Loucy (cell line): Measurements from ENCODE around the gene SYNE2.
"Not testable (repeated sequence)": the region's sequence is repeated elsewhere in the genome, so short reads cannot be mapped to it uniquely, and the experiment has no call there.

Source experiments
- H2AFZ ChIP-seq: fragments of 200-600 bp; sonication (generic); 2 replicates; pipeline ENCODE4 v1.6.0; 2016; ENCODE audit warnings: antibody characterized with exemption, mild to moderate bottlenecking, low read length, moderate library complexity
- H3F3A ChIP-seq: fragments of 200-600 bp; 2 replicates; pipeline ENCODE4 v1.6.0; 2016; ENCODE audit warnings: antibody characterized with exemption, low read depth, mild to moderate bottlenecking
- H3K27me3 ChIP-seq: fragments of 200-600 bp; sonication (generic); 2 replicates; pipeline ENCODE4 v1.6.1; 2014; ENCODE audit warnings: low read length, mild to moderate bottlenecking; ENCODE audit not compliant: insufficient read depth, poor library complexity, severe bottlenecking
- H3K36me3 ChIP-seq: fragments of 200-600 bp; sonication (generic); 2 replicates; pipeline ENCODE4 v1.6.1; 2016; ENCODE audit warnings: low read length; ENCODE audit not compliant: insufficient read depth
- H3K4me1 ChIP-seq: fragments of 200-600 bp; sonication (generic); 2 replicates; pipeline ENCODE4 v1.5.1; 2014; ENCODE audit warnings: low read length, mild to moderate bottlenecking; ENCODE audit not compliant: insufficient read depth, poor library complexity, severe bottlenecking
- H3K4me2 ChIP-seq: fragments of 200-600 bp; sonication (generic); 2 replicates; pipeline ENCODE4 v1.6.0; 2014; ENCODE audit warnings: antibody characterized with exemption, low read length, low read depth, mild to moderate bottlenecking; ENCODE audit not compliant: poor library complexity, severe bottlenecking
- H3K4me3 ChIP-seq: fragments of 200-600 bp; sonication (generic); 2 replicates; pipeline ENCODE4 v1.5.1; 2014; ENCODE audit warnings: low read length, mild to moderate bottlenecking, mixed read lengths; ENCODE audit not compliant: poor library complexity, severe bottlenecking
- H3K79me2 ChIP-seq: fragments of 200-600 bp; sonication (generic); 2 replicates; pipeline ENCODE4 v1.6.1; 2014; ENCODE audit warnings: low read length; ENCODE audit not compliant: insufficient read depth
- H3K9ac ChIP-seq: fragments of 200-600 bp; sonication (generic); 2 replicates; pipeline ENCODE4 v1.6.0; 2014; ENCODE audit warnings: mild to moderate bottlenecking, low read depth, low read length, moderate library complexity; ENCODE audit not compliant: poor library complexity, severe bottlenecking
- H3K9me2 ChIP-seq: fragments of 200-600 bp; sonication (generic); replicated peaks from 2 replicates; pipeline ENCODE4 v1.6.1; 2016; ENCODE audit warnings: low read depth, low read length, mixed read lengths
- H3K9me3 ChIP-seq: fragments of 200-600 bp; sonication (generic); 2 replicates; pipeline ENCODE4 v1.6.1; 2014; ENCODE audit warnings: mild to moderate bottlenecking, antibody characterized with exemption, low read length, low read depth; ENCODE audit not compliant: insufficient read depth
- H4K20me1 ChIP-seq: fragments of 200-600 bp; sonication (generic); 2 replicates; pipeline ENCODE4 v1.6.0; 2014; ENCODE audit warnings: antibody characterized with exemption, low read length, mild to moderate bottlenecking; ENCODE audit not compliant: insufficient read depth, poor library complexity, severe bottlenecking
- CTCF ChIP-seq: fragments of 200-600 bp; sonication (generic); conservative IDR thresholded peaks from 2 replicates; pipeline ENCODE4 v1.5.1; 2014; ENCODE audit warnings: mild to moderate bottlenecking, antibody characterized with exemption, low read length
- EZH2phosphoT487 ChIP-seq: fragments of 200-600 bp; IDR thresholded peaks from 2 replicates; pipeline ENCODE4 v1.6.1; 2018; ENCODE audit warnings: antibody characterized with exemption, mild to moderate bottlenecking, moderate library complexity, borderline replicate concordance

Gene SYNE2

GRCh38 chr14:64038841-64039542, 186.2 kb downstream of the SYNE2 start:
- Histone ChIP-seq H3K9me3 (no peaks in the 10 kb centered on the region), H3F3A (no peaks in the 10 kb centered on the region), H3K79me2 (no peaks in the 10 kb centered on the region), H3K4me2 (no peak overlapping the region), H3K4me3 (no peak overlapping the region), H3K9me2 (no peaks in the 10 kb centered on the region), H3K9ac (no peak overlapping the region), H3K36me3 (no peaks in the 10 kb centered on the region), H4K20me1 (no peaks in the 10 kb centered on the region), H3K27me3 (no peaks in the 10 kb centered on the region), H3K4me1 (no peaks in the 10 kb centered on the region), H2AFZ (no peak overlapping the region)
- TF ChIP-seq EZH2phosphoT487: no peak

- TF ChIP-seq CTCF: peak; percentile 46; the same call in 1 of the 2 replicates
- TF ChIP-seq EZH2phosphoT487: no peak
- no peak overlapping the region for H3K9ac ChIP-seq
- H4K20me1 ChIP-seq: no peaks in the 10 kb centered on the region
- no peaks in the 10 kb centered on the region for H3K9me3 ChIP-seq
- no peak overlapping the region for H2AFZ ChIP-seq
- no peaks in the 10 kb centered on the region for H3K79me2 ChIP-seq
- no peaks in the 10 kb centered on the region for H3K27me3 ChIP-seq
- H3F3A ChIP-seq: no peaks in the 10 kb centered on the region
- H3K4me2 ChIP-seq: no peak overlapping the region
- no peaks in the 10 kb centered on the region for H3K36me3 ChIP-seq
- H3K4me3 ChIP-seq: no peak overlapping the region
- no peaks in the 10 kb centered on the region for H3K9me2 ChIP-seq
- H3K4me1 ChIP-seq: no peaks in the 10 kb centered on the region
Observed at GRCh38 chr14:64040044-64040443, 187.2 kb downstream of the SYNE2 start.

- H3K4me3 ChIP-seq, H4K20me1 ChIP-seq, H3K9me3 ChIP-seq, H3K36me3 ChIP-seq, H3K9ac ChIP-seq, H3K4me1 ChIP-seq, H3K79me2 ChIP-seq, H2AFZ ChIP-seq, H3K4me2 ChIP-seq, H3K9me2 ChIP-seq, H3K27me3 ChIP-seq, H3F3A ChIP-seq: not testable (repeated sequence)
Observed at GRCh38 chr14:64043296-64043695, 190.5 kb downstream of the SYNE2 start.

GRCh38 chr14:64045091-64045490, 192.3 kb downstream of the SYNE2 start:
- TF ChIP-seq EZH2phosphoT487 (no peak), CTCF (no peak)
- no peaks in the 10 kb centered on the region for H3F3A ChIP-seq
- H3K27me3 ChIP-seq: no peaks in the 10 kb centered on the region
- H3K36me3 ChIP-seq: no peaks in the 10 kb centered on the region
- no peak overlapping the region for H2AFZ ChIP-seq
- H3K79me2 ChIP-seq: no peaks in the 10 kb centered on the region
- H3K9me3 ChIP-seq: no peaks in the 10 kb centered on the region
- no peak overlapping the region for H3K4me2 ChIP-seq
- H3K4me1 ChIP-seq: no peaks in the 10 kb centered on the region
- H4K20me1 ChIP-seq: no peaks in the 10 kb centered on the region
- no peak overlapping the region for H3K9ac ChIP-seq
- H3K4me3 ChIP-seq: no peak overlapping the region
- no peaks in the 10 kb centered on the region for H3K9me2 ChIP-seq
